ENCODE measurements around the gene DNAL1.

DNA sequence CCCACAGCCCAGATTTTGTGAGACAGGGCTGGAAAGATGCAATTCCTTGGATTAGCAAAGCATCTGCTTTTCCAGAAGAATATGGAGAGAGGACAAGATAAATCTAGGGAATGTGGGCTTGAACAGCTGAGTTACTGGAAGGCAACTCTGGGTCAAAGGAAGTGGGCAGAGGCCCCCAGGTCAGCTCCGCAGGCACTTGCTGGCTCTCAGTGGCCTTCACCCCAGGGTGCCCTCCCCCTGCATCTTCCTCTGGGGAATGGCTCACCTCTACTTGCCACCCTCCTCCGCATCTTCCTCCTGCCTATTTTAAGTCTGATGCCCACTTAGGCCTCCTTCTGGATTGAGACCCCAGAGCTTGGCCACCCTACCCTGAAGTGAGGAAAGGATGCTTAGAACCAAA is 79.9 kb downstream of the DNAL1 start:
- TF ChIP-seq GATA2 (IDR thresholded peaks at IDR 0.05; ENCODE audit: low read depth, low read length) (no peak), GATA3 (IDR thresholded peaks at IDR 0.05; ENCODE audit: low read depth, low read length) (no peak)

All from SH-SY5Y (cell line).